ENCODE data around the gene TMEM50B.

TMEM50B gene

DNA sequence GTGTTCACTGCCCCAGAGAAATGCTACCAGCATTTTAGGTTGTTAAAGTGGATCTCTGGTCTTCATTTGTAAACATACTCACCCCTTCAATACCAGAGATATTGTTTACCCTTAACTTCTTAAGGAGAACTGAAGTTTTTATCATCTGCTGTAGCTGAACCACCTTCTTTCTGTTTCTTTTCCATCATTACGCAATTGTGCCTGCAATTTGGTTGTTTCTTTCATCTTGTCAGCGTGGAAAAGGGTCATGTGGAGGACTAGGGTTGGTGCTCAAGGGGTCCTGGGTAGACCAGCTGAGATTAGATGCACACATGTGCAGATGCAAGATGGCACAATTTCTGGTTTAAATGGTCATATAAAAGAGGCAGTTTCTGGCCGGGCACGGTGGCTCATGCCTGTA lies 39.1 kb upstream of the TMEM50B start:
- ATAC-seq (ENCODE audit: insufficient read depth, low read depth) (no peak), DNase-seq (no peak)
- Histone ChIP-seq H3K27ac (ENCODE audit: low read length) (no peak overlapping the region), H3K4me1 (ENCODE audit: insufficient read depth, low read length) (no peaks in the 10 kb centered on the region), H3K9me3 (ENCODE audit: insufficient read depth, low read length, severe bottlenecking) (no peaks in the 10 kb centered on the region), H3K4me3 (ENCODE audit: low read depth in 1 of 2, low read length in 2 of 2) (no peak overlapping the region), H3K4me2 (ENCODE audit: insufficient read depth, low read length) (no peak overlapping the region), H2AFZ (ENCODE audit: low read depth, low read length) (no peak overlapping the region), H3K79me2 (ENCODE audit: insufficient read depth, low read length) (no peaks in the 10 kb centered on the region), H3K36me3 (ENCODE audit: insufficient read depth, low read length) (peaks cover 77% of the 10 kb centered on the region), H3K9ac (ENCODE audit: low read depth, low read length) (no peak overlapping the region), H4K20me1 (ENCODE audit: insufficient read depth, low read length) (no peaks in the 10 kb centered on the region), H3K27me3 (ENCODE audit: insufficient read depth, low read length, poor library complexity) (no peaks in the 10 kb centered on the region)
- TF ChIP-seq, protein P1, sequence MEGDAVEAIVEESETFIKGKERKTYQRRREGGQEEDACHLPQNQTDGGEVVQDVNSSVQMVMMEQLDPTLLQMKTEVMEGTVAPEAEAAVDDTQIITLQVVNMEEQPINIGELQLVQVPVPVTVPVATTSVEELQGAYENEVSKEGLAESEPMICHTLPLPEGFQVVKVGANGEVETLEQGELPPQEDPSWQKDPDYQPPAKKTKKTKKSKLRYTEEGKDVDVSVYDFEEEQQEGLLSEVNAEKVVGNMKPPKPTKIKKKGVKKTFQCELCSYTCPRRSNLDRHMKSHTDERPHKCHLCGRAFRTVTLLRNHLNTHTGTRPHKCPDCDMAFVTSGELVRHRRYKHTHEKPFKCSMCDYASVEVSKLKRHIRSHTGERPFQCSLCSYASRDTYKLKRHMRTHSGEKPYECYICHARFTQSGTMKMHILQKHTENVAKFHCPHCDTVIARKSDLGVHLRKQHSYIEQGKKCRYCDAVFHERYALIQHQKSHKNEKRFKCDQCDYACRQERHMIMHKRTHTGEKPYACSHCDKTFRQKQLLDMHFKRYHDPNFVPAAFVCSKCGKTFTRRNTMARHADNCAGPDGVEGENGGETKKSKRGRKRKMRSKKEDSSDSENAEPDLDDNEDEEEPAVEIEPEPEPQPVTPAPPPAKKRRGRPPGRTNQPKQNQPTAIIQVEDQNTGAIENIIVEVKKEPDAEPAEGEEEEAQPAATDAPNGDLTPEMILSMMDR (IDR thresholded peaks at IDR 0.05; ENCODE audit: borderline replicate concordance, extremely low read depth, low read length, poor library complexity, severe bottlenecking) = no peak
- TF ChIP-seq EZH2 (IDR thresholded peaks at IDR 0.05; ENCODE audit: borderline replicate concordance, low read depth, low read length, severe bottlenecking) = no peak

DNA sequence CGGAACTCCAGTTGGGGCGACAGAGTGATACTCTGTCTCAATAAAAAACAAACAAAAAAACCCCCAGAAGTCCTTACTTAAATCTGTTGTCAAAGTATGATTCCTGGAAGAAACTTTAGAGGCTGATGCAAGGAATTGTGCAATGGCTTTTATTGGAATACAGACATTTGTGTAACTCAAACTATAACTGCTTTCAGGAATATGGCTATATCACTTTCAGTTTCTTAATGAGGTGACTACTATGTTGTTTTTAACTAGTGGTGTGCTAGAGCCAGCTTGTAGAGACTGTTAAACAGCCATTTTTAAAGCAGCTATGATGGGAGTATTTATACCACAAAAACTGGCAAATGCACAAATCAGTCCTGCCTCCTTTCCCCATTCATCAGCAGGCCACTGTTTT lies 34.5 kb upstream of the TMEM50B start:
- H3K36me3 ChIP-seq (ENCODE audit: insufficient read depth, low read length) = peaks cover 88% of the 10 kb centered on the region

DNA sequence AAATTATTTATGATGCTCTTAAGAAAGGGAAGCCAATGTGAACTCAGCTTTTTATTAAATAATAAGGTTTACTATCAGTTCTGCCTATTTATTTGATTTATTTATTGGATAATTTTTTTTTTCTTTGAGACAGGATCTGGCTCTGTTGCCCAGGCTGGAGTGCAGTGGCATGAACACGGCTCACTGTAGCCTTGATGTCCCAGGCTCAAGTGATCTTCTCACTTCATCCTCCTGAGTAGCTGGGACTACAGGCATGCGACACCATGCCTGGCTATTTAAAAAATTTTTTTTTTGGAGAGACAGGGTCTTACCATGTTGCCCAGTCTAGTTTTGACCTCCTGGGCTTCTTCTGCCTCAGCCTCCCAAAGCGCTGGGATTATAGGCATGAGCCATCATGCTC lies 32.7 kb upstream of the TMEM50B start:
- Histone ChIP-seq H3K36me3 (ENCODE audit: insufficient read depth, low read length) (peaks cover 91% of the 10 kb centered on the region), H3K27me3 (ENCODE audit: insufficient read depth, low read length, poor library complexity) (no peaks in the 10 kb centered on the region), H3K4me1 (ENCODE audit: insufficient read depth, low read length) (no peaks in the 10 kb centered on the region), H3K4me3 (ENCODE audit: low read depth in 1 of 2, low read length in 2 of 2) (no peak overlapping the region), H3K9ac (ENCODE audit: low read depth, low read length) (no peak overlapping the region), H2AFZ (ENCODE audit: low read depth, low read length) (no peak overlapping the region), H3K9me3 (ENCODE audit: insufficient read depth, low read length, severe bottlenecking) (no peaks in the 10 kb centered on the region), H4K20me1 (ENCODE audit: insufficient read depth, low read length) (no peaks in the 10 kb centered on the region), H3K27ac (ENCODE audit: low read length) (no peak overlapping the region), H3K79me2 (ENCODE audit: insufficient read depth, low read length) (no peaks in the 10 kb centered on the region), H3K4me2 (ENCODE audit: insufficient read depth, low read length) (no peak overlapping the region)
- no peak for DNase-seq
- TF ChIP-seq, protein P1 (IDR thresholded peaks at IDR 0.05; ENCODE audit: borderline replicate concordance, extremely low read depth, low read length, poor library complexity, severe bottlenecking) = no peak
- no peak for TF ChIP-seq EZH2 (IDR thresholded peaks at IDR 0.05; ENCODE audit: borderline replicate concordance, low read depth, low read length, severe bottlenecking)
- no peak for ATAC-seq (ENCODE audit: insufficient read depth, low read depth)

More for the DNA sequence above, 34.5 kb upstream of the TMEM50B start:
- H3K4me3 ChIP-seq (ENCODE audit: low read depth in 1 of 2, low read length in 2 of 2) = no peak overlapping the region
- DNase-seq (no peak), ATAC-seq (ENCODE audit: insufficient read depth, low read depth) (no peak)
- H3K4me1 ChIP-seq (ENCODE audit: insufficient read depth, low read length) = no peaks in the 10 kb centered on the region
- H2AFZ ChIP-seq (ENCODE audit: low read depth, low read length) = no peak overlapping the region
- no peaks in the 10 kb centered on the region for H4K20me1 ChIP-seq (ENCODE audit: insufficient read depth, low read length)
- TF ChIP-seq, protein P1 (IDR thresholded peaks at IDR 0.05; ENCODE audit: borderline replicate concordance, extremely low read depth, low read length, poor library complexity, severe bottlenecking) = no peak
- TF ChIP-seq EZH2 (IDR thresholded peaks at IDR 0.05; ENCODE audit: borderline replicate concordance, low read depth, low read length, severe bottlenecking) = no peak
- no peak overlapping the region for H3K27ac ChIP-seq (ENCODE audit: low read length)
- no peak overlapping the region for H3K9ac ChIP-seq (ENCODE audit: low read depth, low read length)
- H3K27me3 ChIP-seq (ENCODE audit: insufficient read depth, low read length, poor library complexity) = no peaks in the 10 kb centered on the region
- no peaks in the 10 kb centered on the region for H3K79me2 ChIP-seq (ENCODE audit: insufficient read depth, low read length)
- H3K9me3 ChIP-seq (ENCODE audit: insufficient read depth, low read length, severe bottlenecking) = no peaks in the 10 kb centered on the region
- H3K4me2 ChIP-seq (ENCODE audit: insufficient read depth, low read length) = no peak overlapping the region

DNA sequence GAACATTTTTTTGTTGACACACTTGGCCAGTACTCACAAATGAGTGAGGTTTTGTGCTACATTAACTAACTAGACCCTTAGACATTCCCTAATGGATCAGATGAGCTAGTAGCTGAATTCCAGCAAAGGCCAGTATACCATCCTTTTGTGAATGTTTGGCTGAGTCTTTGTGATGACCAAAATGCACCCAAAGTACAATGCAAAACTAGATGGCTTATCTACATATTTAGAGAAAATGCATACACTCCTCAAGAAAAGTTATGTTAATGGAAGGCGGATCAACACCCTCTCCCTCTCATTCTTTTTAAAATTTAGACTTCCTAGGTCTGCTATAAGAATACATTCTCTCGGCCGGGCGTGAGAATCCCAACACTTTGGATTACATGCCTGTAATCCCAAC lies 31.9 kb upstream of the TMEM50B start:
- H3K36me3 ChIP-seq (ENCODE audit: insufficient read depth, low read length) = peaks cover 86% of the 10 kb centered on the region
- DNase-seq = no peak

More for the DNA sequence above, 31.9 kb upstream of the TMEM50B start:
- no peak overlapping the region for H3K4me3 ChIP-seq (ENCODE audit: low read depth in 1 of 2, low read length in 2 of 2)
- no peak overlapping the region for H3K4me2 ChIP-seq (ENCODE audit: insufficient read depth, low read length)
- TF ChIP-seq, protein P1 (IDR thresholded peaks at IDR 0.05; ENCODE audit: borderline replicate concordance, extremely low read depth, low read length, poor library complexity, severe bottlenecking) = no peak
- no peak for TF ChIP-seq EZH2 (IDR thresholded peaks at IDR 0.05; ENCODE audit: borderline replicate concordance, low read depth, low read length, severe bottlenecking)
- H3K4me1 ChIP-seq (ENCODE audit: insufficient read depth, low read length) = no peaks in the 10 kb centered on the region
- H3K79me2 ChIP-seq (ENCODE audit: insufficient read depth, low read length) = no peaks in the 10 kb centered on the region
- H3K27ac ChIP-seq (ENCODE audit: low read length) = no peak overlapping the region
- H3K27me3 ChIP-seq (ENCODE audit: insufficient read depth, low read length, poor library complexity) = no peaks in the 10 kb centered on the region
- no peaks in the 10 kb centered on the region for H3K9me3 ChIP-seq (ENCODE audit: insufficient read depth, low read length, severe bottlenecking)
- no peak overlapping the region for H2AFZ ChIP-seq (ENCODE audit: low read depth, low read length)
- no peak overlapping the region for H3K9ac ChIP-seq (ENCODE audit: low read depth, low read length)
- H4K20me1 ChIP-seq (ENCODE audit: insufficient read depth, low read length) = no peaks in the 10 kb centered on the region
- ATAC-seq (ENCODE audit: insufficient read depth, low read depth) = no peak
